ENCODE measurements around the gene KRTAP10-3.
"Not testable (repeated sequence)": the region's sequence is repeated elsewhere in the genome, so short reads cannot be mapped to it uniquely, and the experiment has no call there.

Gene KRTAP10-3

GRCh38 chr21:44592446-44593311 is 34.1 kb upstream of the KRTAP10-3 start, which contains the start of gene KRTAP10-6:
KRTAP10-6 (minus strand) TSS chr21:44592505; CDS start chr21:44592484, 21 bp downstream.
- TF ChIP-seq, protein P1, sequence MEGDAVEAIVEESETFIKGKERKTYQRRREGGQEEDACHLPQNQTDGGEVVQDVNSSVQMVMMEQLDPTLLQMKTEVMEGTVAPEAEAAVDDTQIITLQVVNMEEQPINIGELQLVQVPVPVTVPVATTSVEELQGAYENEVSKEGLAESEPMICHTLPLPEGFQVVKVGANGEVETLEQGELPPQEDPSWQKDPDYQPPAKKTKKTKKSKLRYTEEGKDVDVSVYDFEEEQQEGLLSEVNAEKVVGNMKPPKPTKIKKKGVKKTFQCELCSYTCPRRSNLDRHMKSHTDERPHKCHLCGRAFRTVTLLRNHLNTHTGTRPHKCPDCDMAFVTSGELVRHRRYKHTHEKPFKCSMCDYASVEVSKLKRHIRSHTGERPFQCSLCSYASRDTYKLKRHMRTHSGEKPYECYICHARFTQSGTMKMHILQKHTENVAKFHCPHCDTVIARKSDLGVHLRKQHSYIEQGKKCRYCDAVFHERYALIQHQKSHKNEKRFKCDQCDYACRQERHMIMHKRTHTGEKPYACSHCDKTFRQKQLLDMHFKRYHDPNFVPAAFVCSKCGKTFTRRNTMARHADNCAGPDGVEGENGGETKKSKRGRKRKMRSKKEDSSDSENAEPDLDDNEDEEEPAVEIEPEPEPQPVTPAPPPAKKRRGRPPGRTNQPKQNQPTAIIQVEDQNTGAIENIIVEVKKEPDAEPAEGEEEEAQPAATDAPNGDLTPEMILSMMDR (IDR thresholded peaks at IDR 0.05), result no peak
- Histone ChIP-seq H3K9ac (no peak within 1 kb of the TSS), H3K27ac (no peak within 1 kb of the TSS)

DNA sequence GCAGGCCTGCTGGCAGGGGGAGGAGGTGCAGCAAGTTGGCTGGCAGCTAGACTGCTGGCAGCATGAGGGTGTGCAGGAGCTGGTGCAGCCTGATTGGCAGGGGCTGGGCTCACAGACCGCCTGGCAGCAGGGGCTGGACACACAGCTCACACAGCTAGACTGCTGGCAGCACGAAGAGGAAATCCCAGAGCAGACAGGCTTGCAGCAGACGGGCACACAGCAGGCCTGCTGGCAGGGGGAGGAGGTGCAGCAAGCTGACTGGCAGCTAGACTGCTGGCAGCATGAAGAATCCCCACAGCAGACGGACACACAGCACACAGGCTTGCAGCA is 33.2 kb upstream of the KRTAP10-3 start:
- not testable (repeated sequence) for H3K4me3 ChIP-seq (ENCODE audit: low read depth, low read length); H3K27me3 ChIP-seq (ENCODE audit: control insufficient read depth, insufficient read depth, low read length)

More at GRCh38 chr21:44592446-44593311, 34.1 kb upstream of the KRTAP10-3 start, which contains the start of gene KRTAP10-6:
- H3K27me3 ChIP-seq (ENCODE audit: control insufficient read depth, insufficient read depth, low read length), result no peaks in the 10 kb centered on the region
- H2AFZ ChIP-seq, result no peak within 1 kb of the TSS
- H3K36me3 ChIP-seq (ENCODE audit: control insufficient read depth, insufficient read depth, low read length), result no peaks in the 10 kb centered on the region
- no peaks in the 10 kb centered on the region for H3K9me3 ChIP-seq (ENCODE audit: control insufficient read depth, low read length)
- H3K4me1 ChIP-seq, result no peaks in the 10 kb centered on the region
- H3K4me2 ChIP-seq (ENCODE audit: low read length), result no peak within 1 kb of the TSS
- H3K79me2 ChIP-seq, result no peaks in the 10 kb centered on the region
- H3K4me3 ChIP-seq (ENCODE audit: low read depth, low read length), result no peak within 1 kb of the TSS

DNA sequence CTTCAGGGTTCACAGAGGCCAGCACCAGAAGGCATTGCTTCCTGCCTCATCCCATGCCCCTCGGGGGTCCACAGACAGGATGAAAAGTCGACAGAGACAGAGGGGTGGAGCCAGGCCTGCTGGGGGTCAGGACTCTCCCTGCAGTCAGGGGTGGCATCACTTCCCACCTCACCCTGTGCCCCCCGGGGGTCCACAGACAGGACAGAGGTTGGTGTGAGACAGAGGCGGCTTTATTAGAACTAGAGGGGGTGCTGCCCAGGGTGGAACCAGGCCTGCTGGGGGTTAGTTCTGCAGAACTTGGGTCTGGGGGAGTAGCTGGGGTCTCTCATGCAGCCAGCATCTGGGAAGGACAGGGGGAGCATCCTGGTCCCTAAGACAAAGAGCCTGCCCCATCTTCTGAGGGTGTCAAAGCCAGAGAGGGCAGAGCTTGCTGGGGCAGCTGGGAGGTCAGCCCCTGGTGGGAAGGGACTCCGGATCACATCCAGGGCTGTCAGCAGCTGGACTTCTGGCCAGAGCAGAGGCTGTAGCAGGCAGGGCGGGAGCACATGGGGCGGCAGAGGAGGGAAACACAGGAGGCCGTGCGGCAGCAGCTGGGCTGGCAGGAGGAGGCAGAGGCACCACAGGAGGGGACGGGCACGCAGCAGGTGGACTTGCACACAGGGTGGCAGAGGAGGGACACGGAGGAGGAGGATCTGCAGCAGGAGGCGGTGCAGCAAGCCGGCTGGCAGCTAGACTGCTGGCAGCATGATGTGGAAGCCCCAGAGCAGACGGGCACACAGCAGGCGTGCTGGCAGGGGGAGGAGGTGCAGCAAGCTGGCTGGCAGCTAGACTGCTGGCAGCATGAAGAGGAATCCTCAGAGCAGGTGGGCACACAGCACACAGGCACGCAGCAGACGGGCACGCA is 32.6 kb upstream of the KRTAP10-3 start:
- not testable (repeated sequence) for H3K27ac ChIP-seq; H3K4me3 ChIP-seq (ENCODE audit: low read depth, low read length)

More for the DNA sequence above, 33.2 kb upstream of the KRTAP10-3 start:
- not testable (repeated sequence) for H3K9ac ChIP-seq; H3K36me3 ChIP-seq (ENCODE audit: control insufficient read depth, insufficient read depth, low read length); H3K4me1 ChIP-seq; H3K4me2 ChIP-seq (ENCODE audit: low read length); H3K27ac ChIP-seq; H3K9me3 ChIP-seq (ENCODE audit: control insufficient read depth, low read length); H3K79me2 ChIP-seq; H2AFZ ChIP-seq

DNA sequence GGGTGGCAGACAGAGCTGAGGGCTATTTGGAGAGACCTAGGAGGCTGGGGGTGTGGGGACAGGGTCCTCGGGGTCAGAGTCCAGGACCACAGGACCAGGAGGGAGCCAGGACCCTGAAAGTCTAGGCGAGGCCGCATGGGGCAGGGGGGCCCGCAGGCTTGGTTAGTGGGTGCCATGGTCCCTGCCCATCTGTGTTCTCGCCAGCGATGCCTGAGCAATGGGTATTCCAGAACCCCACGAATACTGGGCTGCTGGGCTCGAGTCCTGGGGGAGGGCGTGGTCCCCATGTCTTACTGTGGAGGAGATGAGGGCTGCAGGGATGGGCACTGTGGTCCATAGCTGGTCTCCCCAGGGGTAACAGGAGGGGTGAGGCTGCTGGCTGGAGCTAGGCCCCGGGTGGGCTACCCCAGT is 31.7 kb upstream of the KRTAP10-3 start:
- Histone ChIP-seq H3K4me3 (ENCODE audit: low read depth, low read length) (no peak overlapping the region), H3K4me2 (ENCODE audit: low read length) (no peak overlapping the region), H3K79me2 (no peaks in the 10 kb centered on the region), H3K27me3 (ENCODE audit: control insufficient read depth, insufficient read depth, low read length) (no peaks in the 10 kb centered on the region), H2AFZ (no peak overlapping the region), H3K27ac (no peak overlapping the region), H3K4me1 (no peaks in the 10 kb centered on the region), H3K9me3 (ENCODE audit: control insufficient read depth, low read length) (no peaks in the 10 kb centered on the region), H3K9ac (no peak overlapping the region), H3K36me3 (ENCODE audit: control insufficient read depth, insufficient read depth, low read length) (no peaks in the 10 kb centered on the region)
- TF ChIP-seq, protein P1 (IDR thresholded peaks at IDR 0.05), result no peak

More for the DNA sequence above, 32.6 kb upstream of the KRTAP10-3 start:
- H3K4me2 ChIP-seq (ENCODE audit: low read length); H3K9ac ChIP-seq; H3K79me2 ChIP-seq; H3K4me1 ChIP-seq; H3K27me3 ChIP-seq (ENCODE audit: control insufficient read depth, insufficient read depth, low read length); H3K9me3 ChIP-seq (ENCODE audit: control insufficient read depth, low read length); H2AFZ ChIP-seq; H3K36me3 ChIP-seq (ENCODE audit: control insufficient read depth, insufficient read depth, low read length): not testable (repeated sequence)

DNA sequence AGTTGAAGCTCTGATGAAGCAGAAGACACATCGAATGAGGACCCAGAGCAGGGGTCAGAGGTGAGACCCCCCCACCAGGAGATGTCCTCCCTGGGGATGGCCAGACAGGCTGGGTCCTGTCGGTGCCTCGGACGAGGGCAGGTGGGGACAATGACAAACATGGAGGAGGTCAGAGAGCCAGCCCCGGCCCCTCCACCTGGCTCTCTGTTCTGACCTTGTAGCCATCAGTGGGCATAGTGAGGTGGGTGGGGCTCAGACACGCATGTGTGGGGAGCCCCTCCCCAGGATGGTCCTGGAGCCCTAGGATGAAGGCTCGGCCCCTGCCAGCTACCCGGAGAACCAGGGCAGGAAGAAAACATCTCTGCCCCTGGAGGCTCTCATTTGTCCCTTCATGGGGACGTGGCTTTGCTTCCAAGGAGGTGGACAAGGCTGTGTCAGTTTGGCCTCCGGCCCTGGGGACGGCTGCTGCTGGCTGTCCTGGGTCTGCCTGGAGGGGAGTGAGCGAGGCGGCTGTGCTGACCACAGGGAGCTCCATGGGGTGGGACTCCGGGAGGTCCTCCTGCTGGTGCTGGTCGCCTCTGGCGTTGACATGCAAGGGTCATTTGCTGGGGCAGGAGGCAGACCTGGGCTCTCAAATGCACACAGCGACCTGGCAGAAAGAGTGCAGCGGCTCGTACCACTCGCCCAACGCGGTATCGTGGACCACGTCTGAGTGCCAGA is 31.2 kb upstream of the KRTAP10-3 start:
- no peaks in the 10 kb centered on the region for H3K36me3 ChIP-seq (ENCODE audit: control insufficient read depth, insufficient read depth, low read length)
- TF ChIP-seq, protein P1 (IDR thresholded peaks at IDR 0.05), result no peak
- H3K4me2 ChIP-seq (ENCODE audit: low read length), result no peak overlapping the region
- no peaks in the 10 kb centered on the region for H3K4me1 ChIP-seq
- H2AFZ ChIP-seq, result no peak overlapping the region
- H3K9me3 ChIP-seq (ENCODE audit: control insufficient read depth, low read length), result no peaks in the 10 kb centered on the region
- no peak overlapping the region for H3K4me3 ChIP-seq (ENCODE audit: low read depth, low read length)
- no peaks in the 10 kb centered on the region for H3K27me3 ChIP-seq (ENCODE audit: control insufficient read depth, insufficient read depth, low read length)
- no peak overlapping the region for H3K27ac ChIP-seq
- no peaks in the 10 kb centered on the region for H3K79me2 ChIP-seq
- H3K9ac ChIP-seq, result no peak overlapping the region

All from parathyroid adenoma (tissue), 2 donors.